ENCODE measurements around the gene SYT7. TPM values are rescaled to one million over a fixed set of nuclear protein-coding genes. Genes with fewer than 3 reads are reported as not detected.
"Not testable (repeated sequence)": the region's sequence is repeated elsewhere in the genome, so short reads cannot be mapped to it uniquely, and the experiment has no call there.

Gene SYT7
- total RNA-seq, 2 donors from 2014 or later = 2.0 to 3.4 TPM

GRCh38 chr11:61472282-61472681, 108.6 kb downstream of the SYT7 start:
- H3K27ac Mint-ChIP-seq = no peak overlapping the region

GRCh38 chr11:61468002-61468401, 112.9 kb downstream of the SYT7 start:
- Mint-ChIP-seq H3K4me3 (no peak overlapping the region), H3K36me3 (ENCODE audit: low read depth) (peaks cover 23% of the 10 kb centered on the region), H3K27ac (no peak overlapping the region), H3K9me3 (no peaks in the 10 kb centered on the region), H3K27me3 (ENCODE audit: insufficient read depth) (no peaks in the 10 kb centered on the region), H3K4me1 (no peaks in the 10 kb centered on the region)
- Histone ChIP-seq H3K27me3 (ENCODE audit: control insufficient read depth, insufficient read depth, low read length, poor library complexity, severe bottlenecking) (no peaks in the 10 kb centered on the region), H3K4me3 (ENCODE audit: low read length) (no peak overlapping the region), H3K9me3 (ENCODE audit: control insufficient read depth, low read length) (no peaks in the 10 kb centered on the region), H3K9ac (ENCODE audit: extremely low read depth, low read length, poor library complexity, severe bottlenecking) (no peak overlapping the region), H3K4me1 (ENCODE audit: control insufficient read depth, insufficient read depth, low read length) (no peaks in the 10 kb centered on the region), H3K36me3 (ENCODE audit: control insufficient read depth, insufficient read depth, low read length) (peaks cover 5% of the 10 kb centered on the region), H3K27ac (ENCODE audit: low read depth, low read length) (no peak overlapping the region)
- DNase-seq = no peak
- WGBS, 2 experiments (ENCODE audit: insufficient coverage in 1 of 2, insufficient read length in 1 of 2) = 90 to 94% methylated on average over 5 to 7 of the region's 7 CpGs
- TF ChIP-seq CTCF (conservative IDR thresholded peaks at IDR 0.05) = no peak

More at GRCh38 chr11:61472282-61472681, 108.6 kb downstream of the SYT7 start:
- peaks cover 25% of the 10 kb centered on the region for H3K36me3 Mint-ChIP-seq (ENCODE audit: low read depth)
- H3K4me1 Mint-ChIP-seq = no peaks in the 10 kb centered on the region
- TF ChIP-seq CTCF (conservative IDR thresholded peaks at IDR 0.05) = no peak
- H3K27me3 Mint-ChIP-seq (ENCODE audit: insufficient read depth) = no peaks in the 10 kb centered on the region
- H3K27me3 ChIP-seq (ENCODE audit: control insufficient read depth, insufficient read depth, low read length, poor library complexity, severe bottlenecking) = no peaks in the 10 kb centered on the region
- H3K27ac ChIP-seq (ENCODE audit: low read depth, low read length) = no peak overlapping the region
- no peak for DNase-seq
- H3K36me3 ChIP-seq (ENCODE audit: control insufficient read depth, insufficient read depth, low read length) = peaks cover 13% of the 10 kb centered on the region
- no peaks in the 10 kb centered on the region for H3K9me3 ChIP-seq (ENCODE audit: control insufficient read depth, low read length)
- no peak overlapping the region for H3K9ac ChIP-seq (ENCODE audit: extremely low read depth, low read length, poor library complexity, severe bottlenecking)
- no peaks in the 10 kb centered on the region for H3K9me3 Mint-ChIP-seq
- WGBS, 2 experiments (ENCODE audit: insufficient coverage in 1 of 2, insufficient read length in 1 of 2) = 92 to 100% methylated on average over 4 to 5 of the region's 5 CpGs
- H3K4me3 Mint-ChIP-seq = no peak overlapping the region
- H3K4me1 ChIP-seq (ENCODE audit: control insufficient read depth, insufficient read depth, low read length) = no peaks in the 10 kb centered on the region
- no peak overlapping the region for H3K4me3 ChIP-seq (ENCODE audit: low read length)

DNA sequence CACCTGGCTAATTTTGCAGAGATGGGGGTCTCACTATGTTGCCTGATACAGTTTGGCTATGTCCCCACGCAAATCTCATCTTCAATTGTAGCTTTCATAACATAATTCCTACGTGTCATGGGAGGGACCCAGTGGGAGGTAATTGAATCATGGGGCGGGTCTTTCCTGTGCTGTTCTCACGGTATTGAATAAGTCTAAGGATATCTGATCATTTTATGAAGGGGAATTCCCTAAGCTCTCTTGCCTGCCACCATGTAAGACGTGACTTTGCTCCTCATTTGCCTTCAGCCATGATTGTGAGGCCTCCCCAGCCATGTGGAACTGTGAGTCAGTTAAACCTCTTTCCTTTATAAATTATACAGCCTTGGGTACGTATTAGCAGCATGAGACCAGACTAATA, 113.3 kb downstream of the SYT7 start:
- not testable (repeated sequence) for H3K36me3 ChIP-seq (ENCODE audit: control insufficient read depth, insufficient read depth, low read length); H3K9me3 Mint-ChIP-seq; H3K27ac ChIP-seq (ENCODE audit: low read depth, low read length); H3K4me3 ChIP-seq (ENCODE audit: low read length); H3K9ac ChIP-seq (ENCODE audit: extremely low read depth, low read length, poor library complexity, severe bottlenecking); H3K27me3 ChIP-seq (ENCODE audit: control insufficient read depth, insufficient read depth, low read length, poor library complexity, severe bottlenecking); DNase-seq; H3K9me3 ChIP-seq (ENCODE audit: control insufficient read depth, low read length); H3K4me1 Mint-ChIP-seq; H3K4me1 ChIP-seq (ENCODE audit: control insufficient read depth, insufficient read depth, low read length); H3K27me3 Mint-ChIP-seq (ENCODE audit: insufficient read depth); H3K27ac Mint-ChIP-seq; H3K4me3 Mint-ChIP-seq
- H3K36me3 Mint-ChIP-seq (ENCODE audit: low read depth) = peaks cover 19% of the 10 kb centered on the region
- WGBS, 2 experiments (ENCODE audit: insufficient coverage in 1 of 2, insufficient read length in 1 of 2) = 90 to 91% methylated on average over 2 to 6 of the region's 6 CpGs

Small RNA genes lying within 50 kb of the gene (microRNA-seq; reads per million reads assigned to microRNA genes)
- not detected for gene MIR4488 (ENCODE audit: borderline microRNAs expressed)

Other genes with a start within 250 kb of the SYT7 start
- 100 to 1,000 TPM; 244 to 251 TPM for gene DDB1, start 248.0 kb downstream of the SYT7 start, total RNA-seq
- gene TKFC, start 247.8 kb downstream of the SYT7 start, total RNA-seq = 100 to 1,000 TPM in 1 of 2 donors, 10 to 100 TPM in 1; 93.7 to 116 TPM
- gene CYB561A3, start 219.2 kb downstream of the SYT7 start, total RNA-seq = 10 to 100 TPM; 17.3 to 22.8 TPM
- 10 to 100 TPM; 26.5 to 29.3 TPM for gene TMEM138, start 218.7 kb downstream of the SYT7 start, total RNA-seq
- gene TMEM216, start 188.5 kb downstream of the SYT7 start, total RNA-seq = 10 to 100 TPM; 22.6 to 26.6 TPM
- gene CPSF7, start 151.1 kb downstream of the SYT7 start, total RNA-seq = 100 to 1,000 TPM; 108 to 117 TPM
- 10 to 100 TPM; 41.4 to 45.4 TPM for gene SDHAF2, start 151.0 kb downstream of the SYT7 start, total RNA-seq
- under 1 TPM; 0.11 to 0.69 TPM for gene LRRC10B, start 72.3 kb downstream of the SYT7 start, total RNA-seq
- 1 to 10 TPM; 5.6 to 8.7 TPM for gene DAGLA, start 99.3 kb upstream of the SYT7 start, total RNA-seq
- 10 to 100 TPM; 30.3 to 61.7 TPM for gene MYRF, start 171.6 kb upstream of the SYT7 start, total RNA-seq
- 100 to 1,000 TPM; 174 to 180 TPM for gene TMEM258, start 211.5 kb upstream of the SYT7 start, total RNA-seq
- 10 to 100 TPM; 66.7 to 81.8 TPM for gene FEN1, start 211.8 kb upstream of the SYT7 start, total RNA-seq
- gene FADS1, start 235.9 kb upstream of the SYT7 start, total RNA-seq = 100 to 1,000 TPM; 127 to 138 TPM
- 100 to 1,000 TPM; 344 to 381 TPM for gene FADS2, start 247.2 kb upstream of the SYT7 start, total RNA-seq

All from endodermal cell (in vitro differentiated cells).